ENCODE measurements around the gene DPP10.

DPP10 gene

DNA sequence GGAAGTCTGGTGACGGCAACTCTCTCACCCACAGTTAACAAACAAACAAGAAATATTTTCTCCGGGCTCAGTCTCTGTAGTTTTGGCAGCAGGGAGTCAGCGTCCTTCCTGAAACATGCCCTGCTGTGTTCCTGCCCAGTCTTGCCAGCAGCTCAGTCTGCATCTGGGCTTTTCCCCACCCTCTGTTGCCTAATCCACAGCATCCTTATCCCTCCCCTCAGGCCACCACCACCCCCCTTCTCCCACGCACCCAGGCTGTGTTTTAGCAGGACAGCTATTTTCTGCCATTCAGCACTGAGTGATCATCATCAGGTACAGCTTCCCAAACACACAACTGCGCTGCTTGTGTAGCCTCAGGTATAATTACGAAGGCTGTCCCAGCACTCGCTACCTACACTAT lies 168.2 kb downstream of the DPP10 start:
- no peak for DNase-seq

DNA sequence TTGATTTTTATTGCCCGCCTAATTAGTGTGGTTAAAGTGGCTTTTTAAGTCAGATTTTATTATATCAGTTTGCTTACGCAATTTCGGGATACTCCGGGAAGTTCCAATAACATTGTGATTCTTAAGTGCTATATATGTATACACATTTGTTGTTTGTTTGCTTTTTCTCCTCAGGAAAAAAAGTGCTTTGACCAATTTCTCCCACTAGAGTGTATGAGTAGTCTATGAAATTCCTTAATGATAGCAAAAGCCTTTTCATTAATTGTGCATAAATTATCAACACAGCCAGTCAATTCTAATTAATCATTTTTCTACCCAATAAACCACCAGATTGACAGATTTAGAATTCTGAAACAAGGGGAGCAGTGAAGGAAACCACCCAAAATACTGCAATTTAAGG lies 172.2 kb downstream of the DPP10 start:
- DNase-seq: no peak

DNA sequence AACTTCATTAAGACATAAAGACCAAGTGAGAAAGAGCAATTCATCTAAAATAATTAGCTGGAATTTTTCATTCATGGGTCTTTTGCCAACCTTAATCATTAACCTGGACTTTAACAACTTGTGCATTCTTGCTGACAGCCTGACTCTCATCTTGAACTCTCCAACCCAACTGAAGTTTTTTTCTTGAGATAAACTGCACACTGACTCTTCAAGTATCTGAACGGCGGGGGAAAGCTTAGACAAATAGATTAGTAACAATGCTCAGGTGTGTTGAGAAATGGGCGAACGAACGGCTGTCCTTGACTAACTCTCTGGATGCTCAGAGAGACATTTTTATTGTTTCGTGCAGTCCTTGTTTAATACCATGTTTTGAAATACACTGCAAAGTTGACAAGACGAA lies 186.0 kb downstream of the DPP10 start:
- DNase-seq: no peak

DNA sequence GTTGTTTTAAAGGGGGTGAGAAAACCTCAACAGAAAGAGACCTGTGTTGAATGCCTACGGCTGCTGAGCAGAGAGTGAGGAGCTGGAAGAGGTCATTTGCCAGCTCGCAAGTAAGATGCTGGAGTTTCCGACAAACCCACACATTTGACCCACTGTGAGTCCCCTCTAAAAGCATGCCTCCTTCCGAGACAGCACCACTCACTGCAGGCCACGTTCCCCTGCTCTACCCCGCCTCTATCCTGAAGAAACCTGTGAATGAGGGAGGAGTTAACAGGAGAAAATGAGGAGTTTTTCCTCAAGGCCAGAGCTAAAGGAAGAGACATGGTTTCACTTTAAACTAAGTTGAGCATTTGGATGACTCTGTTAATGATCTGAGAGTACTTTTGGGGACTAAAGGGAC lies 188.7 kb downstream of the DPP10 start:
- DNase-seq: no peak

DNA sequence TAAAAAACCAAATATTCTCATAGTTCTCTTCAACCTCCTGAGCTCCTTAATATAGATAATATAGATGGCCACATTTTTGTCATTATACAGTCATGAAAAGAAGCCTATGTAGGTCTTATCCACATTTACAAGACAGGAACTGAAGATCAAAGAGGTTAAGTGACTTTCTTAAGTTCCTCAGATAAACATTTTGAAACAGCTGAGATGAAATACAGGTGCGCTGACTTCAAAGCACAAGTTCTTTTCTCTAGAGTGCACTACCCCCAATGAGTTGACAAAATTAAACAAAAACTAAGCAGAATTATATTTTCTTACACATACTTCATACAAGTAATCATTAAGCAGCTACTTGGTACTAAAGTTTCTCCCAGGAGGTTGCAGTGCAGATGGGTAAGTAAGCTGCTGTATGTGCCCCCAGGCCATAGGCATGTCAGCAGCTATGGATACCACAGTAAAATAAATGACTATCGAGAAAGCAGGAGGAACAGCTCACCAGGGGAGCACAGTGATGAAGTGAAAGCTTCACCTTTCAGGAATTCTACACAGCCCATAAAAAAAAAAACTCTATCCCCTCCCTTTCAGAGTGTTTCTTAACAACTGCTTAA lies 199.8 kb downstream of the DPP10 start:
- DNase-seq: no peak

DNA sequence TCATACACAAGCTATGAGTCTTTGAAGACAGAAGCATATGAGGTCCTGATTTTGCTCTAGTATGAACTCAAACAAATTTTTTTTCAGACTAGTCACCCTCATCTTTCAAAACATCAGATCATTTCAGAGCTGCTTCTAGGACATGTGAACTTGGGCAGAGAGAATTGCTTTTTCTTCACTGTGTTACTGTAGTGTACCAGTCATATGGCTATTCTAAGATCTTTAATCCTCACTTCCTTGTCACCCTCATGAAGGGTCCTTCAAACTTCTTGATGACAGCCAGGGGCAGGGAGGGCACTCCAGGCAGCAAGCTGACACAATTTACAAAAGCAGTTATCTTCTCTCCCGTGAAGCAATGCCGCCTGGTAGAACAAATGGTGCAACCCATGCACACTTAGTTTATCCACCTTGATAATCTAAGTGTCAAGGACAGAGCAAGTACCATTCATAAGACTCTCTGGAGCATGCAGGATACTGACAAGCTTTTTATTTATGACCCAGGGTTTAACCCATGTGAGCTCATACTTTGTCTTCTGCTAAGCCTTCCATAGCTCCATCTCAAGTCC lies 200.6 kb downstream of the DPP10 start:
- DNase-seq: no peak

DNA sequence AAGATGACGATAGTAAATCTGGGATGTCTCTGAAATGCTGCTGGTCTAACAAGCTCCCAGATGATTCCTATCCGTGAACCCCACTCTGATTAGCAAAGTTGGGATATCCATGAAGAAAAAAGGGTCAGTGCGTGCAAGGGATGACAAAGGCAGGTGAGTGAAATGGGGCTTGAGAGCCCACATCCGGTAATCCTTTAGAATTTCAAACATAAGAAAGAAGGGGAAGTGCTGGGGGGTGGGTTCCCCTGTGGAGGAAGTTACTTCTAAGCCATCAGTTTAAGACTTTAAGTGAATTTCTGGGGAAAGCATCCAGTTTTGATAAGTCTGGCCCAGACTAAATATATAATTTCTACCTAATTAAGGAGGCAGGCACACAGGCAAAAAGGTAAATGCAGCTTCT lies 209.5 kb downstream of the DPP10 start:
- DNase-seq: no peak

DNA sequence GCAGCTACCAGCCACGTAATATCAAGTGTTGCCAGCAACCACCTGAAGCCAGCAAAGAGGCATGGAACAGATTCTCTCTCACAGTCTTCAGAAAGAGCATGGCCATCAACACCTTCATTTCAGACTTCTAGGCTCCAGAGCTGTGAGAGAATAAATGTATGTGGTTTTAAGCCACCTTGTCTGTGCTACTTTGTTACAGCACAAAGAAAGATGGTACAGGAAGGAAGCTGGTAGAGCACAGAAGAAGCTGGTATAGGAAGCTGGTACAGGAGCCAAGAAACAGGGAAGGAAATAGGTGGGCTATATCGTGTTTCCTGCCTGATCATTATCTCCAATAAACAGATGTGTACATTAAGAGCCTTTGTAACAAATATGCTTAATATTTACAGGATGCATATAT lies 217.4 kb downstream of the DPP10 start:
- no peak for DNase-seq

DNA sequence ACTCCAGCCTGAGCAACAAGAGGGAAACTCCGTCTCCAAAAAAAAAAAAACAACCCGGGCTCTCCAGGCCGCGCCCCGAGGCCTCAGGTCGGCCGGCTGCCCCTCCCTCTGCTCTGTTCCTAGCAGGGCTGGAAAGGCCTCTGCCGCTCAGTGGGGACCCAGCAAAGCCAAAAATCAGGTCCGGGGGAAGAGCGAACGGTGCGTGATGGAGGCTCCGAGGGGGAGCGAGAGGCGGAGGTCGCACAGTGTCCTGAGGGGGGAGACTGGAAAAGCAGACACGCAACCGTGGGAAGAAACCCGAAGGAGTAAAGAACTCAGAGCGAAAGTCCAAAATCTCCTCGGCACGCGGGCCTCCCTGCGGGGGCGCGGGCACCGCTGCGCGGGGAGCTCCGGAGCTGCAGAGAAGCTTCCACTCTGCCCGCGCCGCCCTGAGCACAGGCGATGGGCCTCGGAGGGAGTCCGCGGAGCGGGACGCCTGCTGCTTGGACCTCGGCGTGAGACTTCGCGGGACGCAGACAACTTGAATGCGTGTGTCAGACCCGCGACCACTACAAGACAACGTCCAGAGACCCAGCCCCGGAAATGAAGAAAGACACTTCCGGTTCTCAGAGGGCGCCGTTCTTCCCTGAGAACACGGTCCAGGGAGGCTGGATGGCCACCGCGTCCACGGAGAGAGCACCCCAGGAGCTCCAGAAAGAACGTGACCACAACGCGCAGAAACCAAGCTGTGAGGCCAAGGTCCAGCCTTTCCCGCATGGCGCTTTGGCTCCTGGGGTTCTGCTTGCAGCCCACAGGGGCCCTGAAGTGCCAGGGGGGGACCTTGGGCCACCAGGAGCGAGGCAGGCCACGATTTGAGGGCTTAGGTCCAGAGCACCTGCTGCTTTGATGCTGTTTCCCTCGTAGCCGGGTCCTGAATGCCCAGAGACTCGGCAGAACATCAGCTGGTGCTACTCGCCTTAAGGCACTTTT lies 219.8 kb downstream of the DPP10 start:
- no peak for DNase-seq

DNA sequence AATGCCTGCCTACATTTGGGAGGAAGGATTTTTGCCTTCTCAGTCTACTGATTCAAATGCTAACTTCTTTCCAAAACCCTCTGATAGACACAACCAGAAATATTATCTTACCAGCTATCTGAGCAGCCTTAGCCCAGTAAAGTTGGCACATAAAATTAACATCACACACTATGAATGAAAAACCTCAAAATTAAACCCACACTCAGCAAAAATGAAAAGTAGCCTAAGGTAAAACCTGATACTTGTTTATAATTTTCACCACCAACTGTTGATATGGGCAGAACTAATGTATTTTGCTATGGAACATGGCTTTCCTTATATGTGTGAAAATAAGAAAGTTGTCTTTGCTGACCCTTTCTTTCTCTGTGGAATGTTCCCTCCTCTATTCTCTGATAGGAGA lies 226.0 kb downstream of the DPP10 start:
- DNase-seq: no peak

DNA sequence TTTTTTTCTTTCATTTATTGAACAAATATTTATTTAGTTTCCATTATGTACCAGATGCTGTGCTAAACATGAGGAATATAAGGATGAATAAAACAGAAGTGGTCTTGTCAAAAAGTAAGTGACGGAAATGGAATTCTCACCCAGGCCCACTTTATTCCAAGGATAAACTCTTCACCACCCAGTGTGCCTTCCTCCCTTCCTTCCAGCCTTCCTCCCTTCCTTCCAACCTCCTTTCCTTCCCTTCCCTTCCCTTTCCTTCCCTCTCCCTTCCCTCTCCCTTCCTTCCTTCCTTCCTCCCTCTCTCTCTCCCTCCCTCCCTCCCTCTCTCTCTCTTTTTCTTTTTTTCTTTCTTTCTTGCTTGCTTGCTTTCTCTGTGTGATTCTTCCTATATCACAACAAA lies 240.8 kb downstream of the DPP10 start:
- no peak for DNase-seq

DNA sequence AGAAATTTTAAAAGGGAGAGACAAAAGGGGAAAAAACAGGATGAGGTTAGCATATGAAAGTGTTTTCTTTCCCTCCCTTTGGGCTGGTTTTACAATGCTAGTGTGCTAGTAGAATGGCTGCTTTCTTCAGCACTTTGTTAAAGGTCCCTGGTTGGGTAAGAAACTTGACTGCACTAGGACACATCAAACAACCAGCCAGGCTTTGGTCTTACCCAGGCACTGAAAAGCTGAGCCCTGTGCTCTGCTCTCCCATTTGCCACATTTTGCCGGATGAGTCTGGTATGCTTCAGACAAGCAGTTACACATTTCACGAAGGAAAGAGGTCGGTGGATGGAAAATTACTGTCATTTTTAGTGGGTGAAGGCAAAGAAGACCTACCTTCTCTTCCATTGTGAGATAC lies 242.0 kb downstream of the DPP10 start:
- DNase-seq: no peak

DNA sequence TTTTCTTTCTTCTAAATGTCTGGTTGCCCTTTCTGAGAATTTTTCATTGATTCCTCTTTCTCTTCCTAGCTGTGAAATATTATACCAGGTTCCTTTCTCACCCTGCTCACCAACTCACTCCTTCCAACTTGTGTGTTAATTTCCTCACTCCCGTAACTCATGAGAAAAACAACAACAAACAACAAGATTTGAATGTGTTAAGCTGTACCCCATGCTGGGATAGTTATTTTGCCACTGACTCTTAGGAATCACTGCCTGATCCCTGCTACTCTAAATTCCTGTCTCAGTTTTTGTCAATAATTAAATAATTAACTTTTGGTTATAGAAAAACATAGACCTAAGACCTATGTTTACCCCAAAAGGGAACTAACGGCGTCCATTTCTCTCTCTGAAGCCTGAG lies 242.7 kb downstream of the DPP10 start:
- DNase-seq: no peak

DNA sequence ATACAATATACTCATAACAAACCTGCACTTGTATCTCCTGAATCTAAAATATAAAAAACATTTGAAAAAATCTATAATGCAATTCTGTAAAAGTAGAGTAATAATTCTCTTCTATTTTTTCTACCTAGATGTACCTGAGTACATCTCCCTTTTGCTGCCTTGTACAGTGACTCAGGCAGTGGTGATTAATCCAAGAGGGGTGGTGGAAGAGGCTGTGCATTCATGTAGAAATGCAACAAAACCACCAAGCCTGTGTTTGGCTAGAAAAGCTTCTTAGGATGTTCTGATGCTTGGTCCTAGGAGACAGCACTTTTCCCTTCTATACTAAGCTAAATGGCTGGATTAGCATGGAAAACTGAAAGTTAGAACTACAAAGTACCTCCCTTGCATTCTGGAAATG lies 245.8 kb downstream of the DPP10 start:
- DNase-seq: no peak

DNA sequence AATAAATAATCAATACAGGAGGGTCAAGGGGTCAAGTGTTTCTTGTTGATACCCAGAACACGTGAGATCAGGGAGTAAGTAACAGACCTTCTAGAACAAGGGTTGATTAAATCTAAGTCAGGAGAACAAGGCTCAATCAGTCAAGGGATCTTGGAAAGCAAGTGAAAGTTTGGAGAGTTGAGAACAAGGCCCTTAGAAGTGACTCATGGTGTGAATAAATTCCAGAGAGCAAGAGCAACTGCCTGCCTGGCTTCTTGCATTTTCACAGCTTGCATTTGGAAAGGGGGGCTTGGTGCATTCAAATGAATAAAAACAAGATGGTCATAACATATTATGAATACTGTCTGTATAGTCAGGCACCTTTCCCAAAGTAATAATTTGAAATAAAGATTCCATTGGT lies 256.1 kb downstream of the DPP10 start:
- no peak for DNase-seq

DNA sequence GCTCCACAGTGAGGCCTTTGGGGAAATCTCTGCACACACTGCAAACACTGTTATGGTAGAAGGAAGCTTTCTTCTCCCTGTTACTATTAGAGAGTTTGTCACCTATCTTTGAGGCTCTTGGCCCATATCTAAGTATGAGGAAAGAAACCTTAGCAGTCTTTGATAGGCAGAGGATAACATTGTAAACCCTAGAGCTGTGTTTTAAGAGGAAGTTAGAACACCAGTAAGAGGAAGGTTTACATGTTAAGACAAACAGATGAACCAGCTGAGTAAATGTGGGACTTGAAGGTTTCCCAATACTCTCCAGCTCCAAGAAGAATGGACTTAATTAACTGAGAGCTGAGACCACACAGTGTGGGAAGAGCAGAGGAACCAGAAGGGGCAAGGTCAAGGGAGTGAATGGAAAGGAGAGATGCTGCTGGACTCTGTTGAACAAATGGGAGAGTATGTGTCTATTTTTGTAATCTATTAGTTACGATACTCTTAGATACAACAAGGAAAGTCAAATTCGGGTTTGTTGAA lies 257.0 kb downstream of the DPP10 start:
- DNase-seq: no peak

DNA sequence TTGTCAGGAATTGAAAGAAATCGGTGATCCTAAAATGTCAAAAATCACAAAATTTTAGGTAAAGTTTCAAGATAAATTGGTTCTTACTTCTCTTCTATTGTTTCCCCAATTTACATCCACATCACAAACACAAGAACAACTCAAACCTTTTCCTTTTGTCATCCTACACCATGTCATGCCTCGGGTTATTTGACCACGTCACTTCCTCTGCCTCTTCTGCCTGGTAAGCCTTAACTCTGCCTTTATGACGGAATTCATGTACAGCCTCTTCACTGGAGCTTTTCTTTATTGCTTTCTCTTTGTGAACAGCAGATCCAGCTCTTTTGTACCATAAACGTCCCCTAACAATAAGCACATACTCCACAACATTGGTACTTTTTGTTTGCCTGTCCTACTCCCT lies 258.0 kb downstream of the DPP10 start:
- DNase-seq: no peak

DNA sequence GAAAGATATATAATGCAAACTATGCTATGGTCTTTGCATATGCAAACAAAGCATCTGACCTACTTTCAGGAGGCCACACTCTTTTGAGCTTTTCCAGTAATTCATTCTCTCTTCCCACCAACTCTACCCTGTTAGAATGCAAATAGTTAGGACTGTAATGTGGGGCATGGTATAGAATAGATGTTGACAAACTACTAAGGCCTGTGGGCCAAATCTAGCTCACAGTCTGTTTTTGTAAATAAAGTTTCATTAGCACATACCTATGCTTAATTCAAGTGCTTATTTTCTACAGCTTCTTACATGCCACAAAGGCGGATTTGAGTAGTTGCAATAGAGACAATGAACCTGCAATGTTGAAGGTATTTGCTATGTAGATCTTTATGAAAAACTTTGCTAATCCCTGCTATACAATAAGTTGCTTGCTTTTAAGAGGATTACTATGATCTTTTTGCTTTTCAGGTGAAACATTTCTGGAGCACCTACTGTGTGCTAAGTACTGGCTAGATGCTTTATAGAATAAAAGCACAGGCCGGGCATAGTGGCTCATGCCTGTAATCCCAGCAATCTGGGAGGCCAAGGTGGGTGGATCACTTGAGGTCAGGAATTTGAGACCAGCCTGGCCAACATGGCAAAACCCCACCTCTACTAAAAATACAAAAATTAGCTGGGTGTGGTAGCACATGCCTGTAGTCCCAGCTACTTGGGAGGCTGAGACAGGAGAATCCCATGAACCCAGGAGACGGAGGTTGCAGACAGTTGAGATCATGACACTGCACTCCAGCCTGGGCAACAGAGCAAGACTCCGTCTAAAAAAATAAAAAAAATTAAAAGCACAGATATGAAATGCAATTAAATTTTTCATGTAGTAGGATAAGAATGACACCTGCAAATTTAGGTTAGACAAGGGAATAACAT lies 267.8 kb downstream of the DPP10 start:
- DNase-seq: no peak

DNA sequence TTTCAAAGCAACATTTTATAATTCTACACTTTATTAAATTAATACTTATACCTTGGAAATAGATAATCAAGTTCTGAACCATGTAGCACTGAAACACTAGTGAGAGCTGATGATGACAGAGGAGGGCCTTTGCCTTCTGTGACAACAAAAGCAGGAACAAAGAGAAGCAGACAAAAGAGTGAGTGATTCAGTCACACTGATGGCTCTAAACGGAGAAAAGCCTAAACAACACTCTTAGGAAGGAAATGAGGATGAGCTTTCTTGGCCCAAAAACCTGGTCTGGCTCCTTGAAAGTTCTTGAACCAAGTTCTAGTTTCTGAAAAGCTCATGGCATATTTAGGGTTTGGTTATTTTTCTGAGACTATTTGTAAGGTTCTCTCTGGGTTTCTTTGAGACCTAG lies 271.9 kb downstream of the DPP10 start:
- no peak for DNase-seq

DNA sequence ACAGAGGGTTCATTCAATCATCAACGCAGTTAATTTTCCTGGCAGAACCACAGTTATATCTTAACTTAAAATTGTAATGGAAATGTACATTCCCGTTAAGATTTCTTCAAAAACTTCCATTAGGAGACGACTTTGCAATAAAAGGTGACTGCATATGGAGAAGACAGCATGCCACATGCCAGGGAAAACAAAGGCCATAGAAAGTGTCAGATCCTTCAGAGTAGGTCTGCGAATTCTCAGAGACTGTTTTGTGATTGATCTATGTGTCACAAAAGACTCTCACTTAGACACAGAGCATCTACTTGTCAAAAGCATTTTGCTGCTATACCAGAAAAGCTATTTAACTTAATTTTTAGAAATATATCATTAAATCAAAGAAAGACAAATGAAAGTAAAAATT lies 274.6 kb downstream of the DPP10 start:
- DNase-seq: no peak

DNA sequence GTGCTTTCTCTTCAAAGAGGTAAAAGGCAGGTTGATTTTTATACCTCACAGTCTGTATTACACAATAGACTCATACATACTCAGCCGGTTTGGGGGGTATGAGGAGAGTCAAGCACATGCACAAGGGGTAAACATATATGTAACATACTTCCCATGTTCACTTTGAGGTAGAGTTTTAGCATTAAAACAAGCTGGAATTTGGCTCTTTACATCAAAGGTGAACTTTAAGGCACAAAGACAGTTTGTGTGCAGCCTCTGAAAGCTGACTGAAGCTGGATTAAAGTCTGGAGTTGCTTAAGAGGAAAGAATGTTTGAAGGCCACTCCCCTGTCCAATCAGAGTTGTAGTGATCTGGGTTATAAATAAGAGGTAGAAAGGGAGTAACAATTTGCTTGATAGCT lies 282.0 kb downstream of the DPP10 start:
- no peak for DNase-seq

DNA sequence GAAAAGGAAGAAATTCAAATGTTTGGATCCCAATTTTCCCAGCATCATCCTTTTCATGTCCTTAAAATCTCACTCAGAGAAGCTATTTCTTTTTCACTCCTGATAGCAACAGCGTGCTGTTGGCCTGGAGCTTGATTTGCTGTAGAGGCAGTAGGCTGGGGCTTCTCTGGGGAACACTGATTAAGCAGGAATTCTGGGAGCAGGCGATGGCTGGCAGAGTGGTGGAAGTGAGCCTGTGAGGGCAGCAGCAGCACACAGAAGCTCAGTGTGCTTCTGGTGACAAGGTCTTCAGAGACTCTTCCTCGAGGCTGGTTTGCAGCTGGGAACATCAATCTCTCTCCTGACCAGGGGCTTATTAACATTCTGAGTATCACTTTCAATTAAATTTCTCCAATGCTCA lies 284.6 kb downstream of the DPP10 start:
- DNase-seq: no peak

DNA sequence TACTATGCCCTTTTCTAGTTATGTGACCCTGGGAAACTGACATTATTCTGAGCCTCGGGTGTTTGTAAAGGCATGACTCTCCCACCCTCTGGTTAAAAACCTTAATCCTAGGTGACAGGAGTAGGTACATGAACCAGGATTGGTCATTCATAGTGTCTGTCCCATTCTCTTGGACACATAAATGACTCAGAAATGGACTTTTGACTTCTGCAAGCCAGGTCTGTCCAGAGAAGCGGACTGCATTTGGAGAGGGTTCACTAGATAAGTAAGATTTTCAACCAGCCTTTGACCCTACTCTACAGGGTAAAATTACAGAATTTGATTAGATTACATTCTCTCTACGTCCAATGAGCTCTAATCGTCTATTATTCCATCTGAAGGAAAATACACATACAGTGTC lies 285.9 kb downstream of the DPP10 start:
- no peak for DNase-seq

All from hematopoietic multipotent progenitor cell treated with erythropoietin and hydrocortisone succinate and interleukin-3 and kit ligand, for 6 days (in vitro differentiated cells).